Astrocyte (in vitro differentiated cells and primary cell): ENCODE data around the gene KIAA1671.

Experiments
- CTCF ChIP-seq: IDR thresholded peaks from 2 replicates; pipeline ENCODE4 v1.5.1; 2011; ENCODE audit warnings: low read depth, mild to moderate bottlenecking, inconsistent platforms, low read length, moderate library complexity; ENCODE audit not compliant: insufficient read depth
- EZH2 ChIP-seq: IDR thresholded peaks from 2 replicates; pipeline ENCODE4 v1.6.1; 2012; ENCODE audit warnings: mild to moderate bottlenecking, low read length, inconsistent platforms; ENCODE audit not compliant: insufficient read depth

DNA sequence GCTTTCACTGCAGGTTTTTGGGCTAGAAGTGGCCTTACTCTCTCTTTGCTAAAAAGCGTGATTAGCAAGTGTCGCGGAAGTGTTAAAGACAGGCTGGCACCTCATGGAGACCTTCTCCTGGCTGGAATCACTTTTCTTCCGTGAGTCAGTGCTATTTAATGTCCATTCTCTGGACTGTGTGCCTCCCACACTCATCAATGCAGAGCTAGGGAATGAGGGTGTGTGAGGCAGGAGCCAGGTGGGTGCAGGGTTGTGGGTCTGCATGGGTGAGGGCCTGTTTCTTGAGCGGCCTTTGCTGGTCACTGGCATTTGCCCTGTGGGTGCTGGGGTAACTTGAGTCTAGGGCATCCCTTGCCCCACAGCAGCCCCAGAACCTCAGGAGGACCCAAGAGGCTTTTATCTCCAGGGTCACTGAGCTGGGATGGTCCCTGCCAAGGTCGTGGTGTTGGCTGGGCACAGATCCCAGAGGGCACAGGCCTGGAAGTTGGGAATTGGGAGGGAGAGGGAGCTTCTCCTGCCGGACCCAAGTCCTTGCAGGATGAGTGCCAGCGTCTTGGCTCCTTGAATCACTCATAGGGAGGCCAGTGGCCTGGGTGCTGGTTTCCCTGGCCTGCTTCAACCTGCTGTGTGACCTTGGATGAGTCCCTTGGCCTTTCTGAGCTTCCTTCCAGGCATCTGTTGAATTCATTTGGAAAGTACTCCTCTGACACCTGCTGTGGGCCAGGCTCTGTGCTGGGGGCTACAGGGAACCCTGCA lies 30.0 kb downstream of the KIAA1671 start:
- TF ChIP-seq EZH2: no peak
- TF ChIP-seq CTCF: no peak
